ENCODE measurements around the gene RUNX3. TPM values are rescaled to one million over a fixed set of nuclear protein-coding genes. Genes with fewer than 3 reads are reported as not detected.

Gene RUNX3
- total and polyA plus RNA-seq, 7 donors: 0.36 to 18.0 (median 1.2) TPM; not detected in 1

DNA sequence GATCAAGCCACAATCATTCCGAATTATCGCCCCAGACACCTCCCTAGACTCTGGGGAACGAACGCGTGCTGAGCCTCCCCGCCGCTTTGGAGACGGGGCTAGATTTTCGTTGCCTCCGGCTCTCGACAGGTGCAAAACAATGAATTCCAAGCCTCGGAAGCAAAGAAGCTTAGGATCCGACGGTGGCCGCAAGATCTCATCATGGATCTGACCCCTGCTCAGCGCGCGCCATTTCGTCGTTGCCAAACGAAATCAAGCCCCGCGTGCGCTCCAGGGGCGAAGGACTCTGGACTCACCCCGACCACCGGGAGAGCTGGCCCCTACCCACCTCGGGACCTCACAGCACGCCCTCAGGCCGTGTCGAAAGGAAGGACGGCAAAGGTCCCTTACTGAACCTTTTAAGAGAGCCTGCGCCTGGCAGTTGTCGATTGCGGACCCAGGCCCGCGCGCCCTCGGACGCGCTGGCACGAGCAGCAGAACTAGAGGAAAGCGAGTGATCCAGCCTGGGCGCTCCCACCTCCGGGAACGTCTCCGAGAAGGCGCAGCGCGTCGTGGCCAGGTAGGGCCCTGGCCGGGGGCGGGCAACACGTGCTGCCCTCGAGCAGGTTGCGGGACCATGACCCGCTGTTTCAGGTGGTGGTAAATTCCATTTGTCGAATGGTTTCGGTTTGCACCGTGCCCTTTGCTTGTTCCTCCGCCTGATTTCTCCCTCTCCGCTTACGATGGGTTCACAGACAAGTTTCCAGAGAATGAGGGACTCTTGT, 1.6 kb upstream of the RUNX3 start:
- intact Hi-C loops (cut with DNase I): loop anchor here (5.0 to 10.0 kb wide), 4 partner anchors 91 to 273 kb away; no protein-coding TSS in a partner anchor
- H3K27ac ChIP-seq: no peak overlapping the region
- WGBS, 2 donors: 14 to 49% methylated on average over 63 of the region's 63 CpGs
- peaks cover 0 to 57% (median 40%) of the 10 kb centered on the region in 4 donors for H3K4me1 ChIP-seq
- TF ChIP-seq POLR2A (IDR thresholded peaks at IDR 0.05) (no peak), POLR2AphosphoS5 (IDR thresholded peaks at IDR 0.05) (peak in 3 of 4 donors; percentile 42 to 80 (median 54))
- H3K27me3 ChIP-seq: peaks cover 63 to 91% (median 80%) of the 10 kb centered on the region in 3 donors
- no peaks in the 10 kb centered on the region for H3K9me3 ChIP-seq
- DNase-seq: no peak
- no peaks in the 10 kb centered on the region for H3K36me3 ChIP-seq
- H3K4me3 ChIP-seq: peak overlapping the region in 3 of 4 donors; percentile 2 to 33 (median 25)

- Histone ChIP-seq H3K4me1 (peaks cover 0 to 62% (median 45%) of the 10 kb centered on the region in 4 donors), H3K36me3 (no peaks in the 10 kb centered on the region), H3K27ac (no peak overlapping the region), H3K4me3 (no peak overlapping the region), H3K27me3 (peaks cover 66 to 97% (median 86%) of the 10 kb centered on the region in 3 donors), H3K9me3 (no peaks in the 10 kb centered on the region)
- intact Hi-C loops (cut with DNase I): loop anchor here (5.0 to 10.0 kb wide), 4 partner anchors 91 to 274 kb away; no protein-coding TSS in a partner anchor
- TF ChIP-seq POLR2AphosphoS5 (IDR thresholded peaks at IDR 0.05): no peak
- TF ChIP-seq EP300 (IDR thresholded peaks at IDR 0.05): no peak
- TF ChIP-seq POLR2A (IDR thresholded peaks at IDR 0.05): no peak
- no peak for TF ChIP-seq CTCF (IDR thresholded peaks at IDR 0.05)
- DNase-seq: no peak
- WGBS, 2 donors: 22 to 62% methylated on average over 21 of the region's 21 CpGs
These were observed 1.0 kb upstream of the RUNX3 start for GRCh38 chr1:24931146-24931467.

DNA sequence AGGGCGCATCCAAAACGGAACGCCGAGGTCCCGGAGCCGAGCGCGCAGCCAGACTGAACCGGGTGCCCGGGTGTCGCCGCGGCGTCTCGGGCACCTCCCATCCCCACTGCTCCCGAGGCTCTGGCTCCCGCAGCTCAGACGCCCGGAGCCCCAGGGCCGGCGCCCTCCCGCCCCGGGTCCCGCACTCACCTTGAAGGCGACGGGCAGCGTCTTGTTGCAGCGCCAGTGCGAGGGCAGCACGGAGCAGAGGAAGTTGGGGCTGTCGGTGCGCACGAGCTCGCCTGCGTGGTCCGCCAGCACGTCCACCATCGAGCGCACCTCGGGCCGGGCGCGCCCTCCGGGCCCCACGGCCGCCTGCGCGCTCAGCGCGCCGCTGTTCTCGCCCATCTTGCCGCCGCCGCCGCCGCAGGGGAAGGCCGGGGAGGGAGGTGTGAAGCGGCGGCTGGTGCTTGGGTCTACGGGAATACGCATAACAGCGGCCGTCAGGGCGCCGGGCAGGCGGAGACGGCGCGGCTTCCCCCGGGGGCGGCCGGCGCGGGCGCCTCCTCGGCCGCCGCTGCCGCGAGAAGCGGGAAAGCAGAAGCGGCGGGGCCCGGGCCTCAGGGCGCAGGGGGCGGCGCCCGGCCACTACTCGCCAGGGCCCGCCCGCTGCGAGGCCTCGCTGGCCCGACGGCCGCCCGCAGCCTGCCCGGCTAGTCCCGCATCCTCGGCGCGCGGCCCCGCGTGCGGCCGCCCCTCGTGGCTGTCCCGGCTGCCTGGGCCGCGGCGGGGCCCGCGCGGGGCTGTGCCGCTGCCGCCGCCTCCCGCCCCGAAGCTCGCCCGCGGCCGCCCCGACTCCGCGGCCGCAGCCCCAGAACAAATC, 447 bp downstream of the RUNX3 start:
- TF ChIP-seq POLR2AphosphoS5 (IDR thresholded peaks at IDR 0.05): no peak
- no peak for TF ChIP-seq CTCF (IDR thresholded peaks at IDR 0.05)
- TF ChIP-seq POLR2A (IDR thresholded peaks at IDR 0.05): no peak
- no peak for TF ChIP-seq EP300 (IDR thresholded peaks at IDR 0.05)
- Histone ChIP-seq H3K4me3 (peak overlapping the region in 3 of 4 donors; percentile 25 to 44 (median 30)), H3K9me3 (no peaks in the 10 kb centered on the region), H3K27me3 (peaks cover 66 to 98% (median 97%) of the 10 kb centered on the region in 3 donors), H3K4me1 (peaks cover 0 to 62% (median 45%) of the 10 kb centered on the region in 4 donors), H3K36me3 (no peaks in the 10 kb centered on the region), H3K27ac (peak overlapping the region in 2 of 4 donors; percentile 34 to 49)
- peak; percentile 56 for DNase-seq
- intact Hi-C loops (cut with DNase I): loop anchor here (5.0 to 10.0 kb wide), 4 partner anchors 93 to 275 kb away; no protein-coding TSS in a partner anchor
- WGBS, 2 donors: 1% methylated on average over 129 of the region's 129 CpGs

- TF ChIP-seq EP300 (IDR thresholded peaks at IDR 0.05): no peak
- TF ChIP-seq CTCF (IDR thresholded peaks at IDR 0.05): no peak
- peak in 2 of 4 donors; percentile 9 to 29 for TF ChIP-seq POLR2AphosphoS5 (IDR thresholded peaks at IDR 0.05)
- TF ChIP-seq POLR2A (IDR thresholded peaks at IDR 0.05): no peak
- peak overlapping the region in 2 of 4 donors; percentile 34 to 49 for H3K27ac ChIP-seq
- H3K4me3 ChIP-seq: peak overlapping the region in 3 of 4 donors; percentile 20 to 44 (median 25)
- peaks cover 0 to 62% (median 45%) of the 10 kb centered on the region in 4 donors for H3K4me1 ChIP-seq
- 2% methylated on average over 48 of the region's 48 CpGs for WGBS, 2 donors
- no peaks in the 10 kb centered on the region for H3K36me3 ChIP-seq
- no peaks in the 10 kb centered on the region for H3K9me3 ChIP-seq
- intact Hi-C loops (cut with DNase I): no loop called here
- H3K27me3 ChIP-seq: peaks cover 66 to 97% (median 91%) of the 10 kb centered on the region in 3 donors
- peak; percentile 57 for DNase-seq
These were observed 1.2 kb downstream of the RUNX3 start for GRCh38 chr1:24928689-24929397.

Measured in sigmoid colon (tissue), 7 donors.